Measurements from ENCODE around the gene TRIM31. TPM values are rescaled to one million over a fixed set of nuclear protein-coding genes. Genes with fewer than 3 reads are reported as not detected.
A peak's percentile ranks its signal among the peaks of the same experiment; 100 is the strongest.

The TRIM31 gene
- polyA plus RNA-seq, 1 of the 3 experiments (the other 2 are of a cell fraction): not detected

GRCh38 chr6:30156262-30156599 lies 43.3 kb upstream of the TRIM31 start:
- Histone ChIP-seq H3K9me3 (no peaks in the 10 kb centered on the region), H3F3A (replicated peaks; ENCODE audit: insufficient read depth) (no peaks in the 10 kb centered on the region), H3K79me2 (ENCODE audit: insufficient read depth) (no peaks in the 10 kb centered on the region), H2AFZ (ENCODE audit: low read depth) (peak overlapping the region; percentile 44; the same call in 1 of the 2 replicates), H3K36me3 (replicated peaks in 1 of 2; ENCODE audit: control insufficient read depth in 1 of 2, insufficient read depth in 2 of 2, low read length in 1 of 2) (no peaks in the 10 kb centered on the region), H3K27me3 (ENCODE audit: insufficient read depth) (peaks cover 34% of the 10 kb centered on the region; the same call in 1 of the 2 replicates), H3K4me1 (ENCODE audit: control insufficient read depth in 1 of 2, insufficient read depth in 2 of 2, low read depth in 1 of 2, low read length in 1 of 2) (no peaks in the 10 kb centered on the region; a peak in 1 of 4 replicates), H3K4me2 (no peak overlapping the region), H3K9me2 (no peaks in the 10 kb centered on the region), H3K9ac (no peak overlapping the region), H3K27ac (ENCODE audit: low read depth in 2 of 2, low read length in 1 of 2) (no peak overlapping the region), H4K20me1 (ENCODE audit: insufficient read depth) (no peaks in the 10 kb centered on the region), H3K4me3 (ENCODE audit: low read depth in 2 of 2, low read length in 1 of 2) (no peak overlapping the region)
- CTCF ChIA-PET: interaction anchor here (6.4 kb wide), 1 partner anchor 25 kb away, joined by 38 read pairs; no protein-coding TSS in a partner anchor
- 6% methylated on average over 4 of the region's 4 CpGs for WGBS (ENCODE audit: low lambda C conversion rate)
- TF ChIP-seq CTCF (IDR thresholded peaks at IDR 0.05) (no peak), FOXJ3 (CRISPR knock-in tag; IDR thresholded peaks at IDR 0.05) (no peak), GABPA (IDR thresholded peaks at IDR 0.05; ENCODE audit: low read depth) (0 out of 2 replicates have a peak, but pooled peaks have one; percentile 18)
- POLR2A ChIA-PET: no interaction called here
- DNase-seq: no peak

GRCh38 chr6:30155520-30156261 lies 42.8 kb upstream of the TRIM31 start:
- no peaks in the 10 kb centered on the region for H3K36me3 ChIP-seq (replicated peaks in 1 of 2; ENCODE audit: control insufficient read depth in 1 of 2, insufficient read depth in 2 of 2, low read length in 1 of 2)
- no peaks in the 10 kb centered on the region for H3K9me3 ChIP-seq
- no peak for DNase-seq
- ChIA-PET POLR2A (no interaction called here), CTCF (interaction anchor here (2.7 to 6.4 kb wide), 2 partner anchors 24 to 52 kb away, joined by 12 to 38 read pairs; no protein-coding TSS in a partner anchor)
- no peak overlapping the region for H3K4me3 ChIP-seq (ENCODE audit: low read depth in 2 of 2, low read length in 1 of 2)
- no peak overlapping the region for H3K27ac ChIP-seq (ENCODE audit: low read depth in 2 of 2, low read length in 1 of 2)
- 46% methylated on average over 2 of the region's 2 CpGs for WGBS (ENCODE audit: low lambda C conversion rate)
- H4K20me1 ChIP-seq (ENCODE audit: insufficient read depth): no peaks in the 10 kb centered on the region
- TF ChIP-seq NFIC (IDR thresholded peaks at IDR 0.05; ENCODE audit: borderline replicate concordance) (no peak), FOSL2 (IDR thresholded peaks at IDR 0.05; ENCODE audit: borderline replicate concordance, low read depth) (no peak), ELF1 (IDR thresholded peaks at IDR 0.05) (no peak), SMC3 (IDR thresholded peaks at IDR 0.05; ENCODE audit: low read depth, low read length) (no peak), MEF2A (IDR thresholded peaks at IDR 0.05; ENCODE audit: borderline replicate concordance, low read depth) (no peak), FOXM1 (IDR thresholded peaks at IDR 0.05; ENCODE audit: low read depth) (no peak), YY1 (IDR thresholded peaks at IDR 0.05; ENCODE audit: low read depth) (no peak), SIN3A (IDR thresholded peaks at IDR 0.05; ENCODE audit: borderline replicate concordance, low read depth, low read length) (no peak), JUND (IDR thresholded peaks at IDR 0.05) (no peak), FOXJ3 (CRISPR knock-in tag; IDR thresholded peaks at IDR 0.05) (no peak), REST (IDR thresholded peaks at IDR 0.05; ENCODE audit: low read depth, low read length) (no peak), TAF1 (IDR thresholded peaks at IDR 0.05; ENCODE audit: borderline replicate concordance, low read depth, low read length) (no peak), EZH2phosphoT487 (IDR thresholded peaks at IDR 0.05; ENCODE audit: borderline replicate concordance, low read depth) (no peak), NRF1 (IDR thresholded peaks at IDR 0.05; ENCODE audit: low read depth, low read length) (no peak), EP300 (IDR thresholded peaks at IDR 0.05; ENCODE audit: borderline replicate concordance in 1 of 2, low read depth in 1 of 2, low read length in 1 of 2) (no peak), TCF12 (IDR thresholded peaks at IDR 0.05) (no peak), RFX5 (IDR thresholded peaks at IDR 0.05; ENCODE audit: low read length) (no peak)
- no peaks in the 10 kb centered on the region for H3K79me2 ChIP-seq (ENCODE audit: insufficient read depth)
- no peak overlapping the region for H3K4me2 ChIP-seq
- H3F3A ChIP-seq (replicated peaks; ENCODE audit: insufficient read depth): no peaks in the 10 kb centered on the region
- no peaks in the 10 kb centered on the region; a peak in 1 of 4 replicates for H3K4me1 ChIP-seq (ENCODE audit: control insufficient read depth in 1 of 2, insufficient read depth in 2 of 2, low read depth in 1 of 2, low read length in 1 of 2)
- peaks cover 34% of the 10 kb centered on the region; the same call in 1 of the 2 replicates for H3K27me3 ChIP-seq (ENCODE audit: insufficient read depth)
- H2AFZ ChIP-seq (ENCODE audit: low read depth): no peak overlapping the region
- no peaks in the 10 kb centered on the region for H3K9me2 ChIP-seq
- no peak overlapping the region for H3K9ac ChIP-seq
